HG03139 (cell line): ENCODE measurements around the gene PPFIA4.

Source experiments
- ATAC-seq: cut with Tn5 transposase; IDR thresholded peaks from one replicate; pipeline ENCODE4 v1.9.1; 2021; ENCODE audit not compliant: unreplicated experiment

Gene PPFIA4

GRCh38 chr1:203081465-203082230 lies 55.4 kb downstream of the PPFIA4 start:
- no peak for ATAC-seq

- ATAC-seq = no peak
These were observed 55.9 kb downstream of the PPFIA4 start for GRCh38 chr1:203082231-203082505.

- ATAC-seq = no peak
These were observed 56.5 kb downstream of the PPFIA4 start for GRCh38 chr1:203082571-203083462.

DNA sequence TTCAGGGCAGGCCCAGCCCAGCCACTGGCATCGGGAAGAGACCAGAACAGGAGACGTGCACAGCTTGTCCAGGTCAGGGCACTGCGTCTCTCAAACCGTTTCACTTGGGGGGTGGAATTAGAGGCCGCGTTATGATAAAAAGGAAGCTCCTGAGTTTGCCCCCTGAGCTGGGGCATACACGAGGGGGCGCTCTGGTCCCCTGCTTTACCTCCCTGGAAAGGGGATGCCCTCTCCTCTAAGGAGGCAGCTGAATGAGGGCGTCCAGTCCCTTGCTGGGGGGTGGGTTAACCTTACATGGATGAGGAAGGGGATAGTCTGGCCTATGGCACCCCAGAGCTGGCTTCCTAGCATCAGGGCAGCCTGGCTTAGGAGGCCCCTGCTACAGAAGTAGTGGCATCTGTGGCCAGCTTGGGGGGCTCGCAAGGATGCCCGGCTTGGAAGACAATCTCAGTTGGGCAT lies 57.2 kb downstream of the PPFIA4 start:
- ATAC-seq = no peak

- ATAC-seq = no peak
These were observed 58.6 kb downstream of the PPFIA4 start for GRCh38 chr1:203084588-203085527.

- no peak for ATAC-seq
These were observed 59.5 kb downstream of the PPFIA4 start, which contains the start of gene MYOG for GRCh38 chr1:203085528-203086406. TSS of gene MYOG (minus strand) at chr1:203086012. CDS start at chr1:203085961, 51 bp downstream.

- no peak for ATAC-seq
These were observed 60.9 kb downstream of the PPFIA4 start for GRCh38 chr1:203086992-203087763.

GRCh38 chr1:203088441-203088840 lies 62.1 kb downstream of the PPFIA4 start:
- ATAC-seq = no peak

DNA sequence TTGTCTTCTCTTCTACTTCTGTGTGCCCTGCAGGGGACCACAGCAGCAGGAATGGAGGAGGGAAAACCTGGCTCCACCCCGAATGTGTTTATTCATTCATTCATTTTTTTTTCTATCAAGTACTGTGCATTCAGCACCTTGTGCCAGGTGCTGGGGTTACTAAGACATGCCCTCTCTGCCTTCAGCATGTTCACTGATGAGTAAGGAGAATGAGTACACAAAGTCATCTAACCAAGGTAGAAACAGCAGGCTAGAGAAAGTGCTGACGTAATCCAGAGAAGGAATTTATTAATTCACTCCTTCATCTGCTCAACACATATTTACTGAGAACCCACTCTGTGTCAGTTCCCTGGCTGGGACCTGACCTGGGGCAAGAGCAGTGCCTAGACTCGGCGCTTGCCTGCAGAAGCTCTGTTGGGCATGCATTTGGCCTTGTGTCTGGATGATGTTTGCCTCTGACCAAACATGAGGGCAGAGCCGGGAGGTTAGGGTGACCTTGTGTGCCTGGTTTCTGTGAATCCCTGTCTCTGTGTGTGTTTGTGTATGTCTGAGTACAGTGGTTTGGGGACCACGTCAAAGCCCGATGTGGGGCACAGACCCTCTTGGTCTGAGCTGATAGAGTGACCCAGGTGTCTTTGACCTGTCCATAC lies 62.8 kb downstream of the PPFIA4 start:
- no peak for ATAC-seq

DNA sequence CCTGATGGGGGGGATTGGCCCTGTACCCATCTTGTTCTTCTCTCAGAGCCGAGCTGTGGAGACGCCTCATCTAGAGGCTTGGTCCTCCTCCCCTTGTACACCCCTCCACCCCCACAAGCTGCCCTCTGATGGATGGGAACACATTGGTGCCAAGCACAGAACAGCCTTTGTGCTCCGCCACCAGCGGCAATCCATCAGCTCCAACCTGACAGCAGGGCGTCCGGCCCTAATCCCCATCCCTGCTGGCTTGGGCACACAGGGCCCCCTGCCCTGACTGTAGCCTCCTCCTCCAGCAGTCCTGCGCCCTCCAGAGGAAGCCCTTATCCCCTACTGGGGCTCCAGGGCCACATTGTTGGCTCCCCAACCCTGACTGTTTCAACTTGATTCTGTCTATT lies 63.4 kb downstream of the PPFIA4 start:
- ATAC-seq = no peak

DNA sequence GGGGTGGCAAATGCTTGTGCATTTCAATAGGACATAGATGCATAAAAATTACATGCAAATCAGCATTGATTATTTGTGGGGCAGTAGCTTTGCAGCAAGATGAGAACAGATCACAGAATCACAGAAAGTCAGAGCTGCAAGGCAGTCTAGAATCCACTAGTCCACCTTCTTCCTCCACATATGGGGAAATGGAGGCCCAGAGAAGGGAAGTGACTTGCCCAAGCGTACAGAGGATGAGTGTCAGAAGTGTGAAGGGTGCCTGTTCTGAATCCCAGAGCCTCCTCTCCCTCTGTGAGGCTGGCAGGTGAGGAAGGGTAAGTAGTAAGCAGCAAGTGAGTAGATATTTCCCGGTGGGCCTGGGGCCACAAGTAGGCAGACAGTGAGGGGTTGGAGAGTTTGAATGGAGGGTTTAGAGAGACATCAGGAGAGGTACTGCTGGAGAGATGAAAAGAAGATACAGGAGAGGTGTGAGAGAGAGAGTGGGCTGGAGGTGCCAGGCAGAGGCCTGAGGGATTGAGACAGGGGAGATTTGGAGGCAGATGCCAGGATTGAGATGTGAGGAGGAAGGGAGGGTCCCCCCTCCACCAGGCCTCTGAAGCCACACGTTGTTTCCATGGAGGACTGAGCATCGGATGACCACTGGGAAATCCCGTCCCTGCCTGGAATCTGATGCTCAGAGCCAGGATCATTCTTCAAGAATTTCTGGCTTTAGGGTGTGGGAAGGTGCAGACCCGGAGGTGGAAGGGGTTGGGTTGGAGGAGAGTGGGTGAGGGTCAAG lies 64.3 kb downstream of the PPFIA4 start:
- no peak for ATAC-seq

DNA sequence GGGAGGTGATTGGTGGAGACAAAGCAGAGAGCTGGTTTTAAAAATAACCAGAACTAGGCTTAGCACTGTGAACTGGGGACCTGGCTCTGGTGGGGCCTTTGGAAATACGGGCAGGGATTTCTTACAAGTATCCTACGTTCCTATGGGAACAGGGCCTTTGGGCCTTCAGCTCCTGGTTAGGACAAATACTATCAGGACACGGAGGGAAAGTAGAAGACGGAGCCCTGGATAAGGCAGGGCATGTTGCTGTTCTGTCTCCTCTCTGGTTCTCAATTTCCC lies 64.8 kb downstream of the PPFIA4 start:
- no peak for ATAC-seq

- ATAC-seq = no peak
These were observed 65.6 kb downstream of the PPFIA4 start for GRCh38 chr1:203091761-203092330.

GRCh38 chr1:203093754-203094410 lies 67.6 kb downstream of the PPFIA4 start:
- ATAC-seq = no peak

DNA sequence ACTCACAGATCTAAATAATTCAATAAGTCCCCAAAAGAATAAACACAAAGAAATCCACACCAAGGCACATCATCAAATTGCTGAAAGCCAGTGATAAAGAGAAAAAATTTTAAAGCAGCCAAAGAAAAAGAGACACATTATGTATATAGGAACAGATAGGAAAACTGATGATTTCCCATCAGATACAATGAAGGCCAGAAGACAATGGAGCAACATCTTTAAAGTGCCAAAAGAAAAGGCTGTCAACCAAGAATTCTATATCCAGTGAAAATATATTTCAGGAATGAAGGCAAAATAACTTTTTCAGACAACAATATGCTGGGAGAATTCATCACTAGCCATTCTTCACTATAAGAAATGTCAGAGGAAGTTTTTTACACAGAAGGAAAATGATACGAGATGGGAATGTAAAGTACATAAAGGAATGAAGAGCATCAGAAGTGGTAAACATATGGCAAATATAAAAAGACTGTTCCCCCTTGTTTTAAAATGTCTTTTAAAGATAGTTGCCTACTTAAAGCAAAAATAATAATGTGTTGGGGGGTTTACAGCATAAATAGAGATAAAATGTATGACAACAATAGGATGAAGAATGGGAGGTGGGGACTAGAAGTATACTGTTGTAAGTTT lies 68.9 kb downstream of the PPFIA4 start:
- no peak for ATAC-seq

- no peak for ATAC-seq
These were observed 70.3 kb downstream of the PPFIA4 start for GRCh38 chr1:203096566-203096965.

- ATAC-seq = no peak
These were observed 70.7 kb downstream of the PPFIA4 start for GRCh38 chr1:203097001-203097400.
